ENCODE data around the gene ADAMTSL4. TPM values are rescaled to one million over a fixed set of nuclear protein-coding genes. Genes with fewer than 3 reads are reported as not detected.

The ADAMTSL4 gene
- total RNA-seq, result 1.3 and 1.8 TPM in 2 replicates

DNA sequence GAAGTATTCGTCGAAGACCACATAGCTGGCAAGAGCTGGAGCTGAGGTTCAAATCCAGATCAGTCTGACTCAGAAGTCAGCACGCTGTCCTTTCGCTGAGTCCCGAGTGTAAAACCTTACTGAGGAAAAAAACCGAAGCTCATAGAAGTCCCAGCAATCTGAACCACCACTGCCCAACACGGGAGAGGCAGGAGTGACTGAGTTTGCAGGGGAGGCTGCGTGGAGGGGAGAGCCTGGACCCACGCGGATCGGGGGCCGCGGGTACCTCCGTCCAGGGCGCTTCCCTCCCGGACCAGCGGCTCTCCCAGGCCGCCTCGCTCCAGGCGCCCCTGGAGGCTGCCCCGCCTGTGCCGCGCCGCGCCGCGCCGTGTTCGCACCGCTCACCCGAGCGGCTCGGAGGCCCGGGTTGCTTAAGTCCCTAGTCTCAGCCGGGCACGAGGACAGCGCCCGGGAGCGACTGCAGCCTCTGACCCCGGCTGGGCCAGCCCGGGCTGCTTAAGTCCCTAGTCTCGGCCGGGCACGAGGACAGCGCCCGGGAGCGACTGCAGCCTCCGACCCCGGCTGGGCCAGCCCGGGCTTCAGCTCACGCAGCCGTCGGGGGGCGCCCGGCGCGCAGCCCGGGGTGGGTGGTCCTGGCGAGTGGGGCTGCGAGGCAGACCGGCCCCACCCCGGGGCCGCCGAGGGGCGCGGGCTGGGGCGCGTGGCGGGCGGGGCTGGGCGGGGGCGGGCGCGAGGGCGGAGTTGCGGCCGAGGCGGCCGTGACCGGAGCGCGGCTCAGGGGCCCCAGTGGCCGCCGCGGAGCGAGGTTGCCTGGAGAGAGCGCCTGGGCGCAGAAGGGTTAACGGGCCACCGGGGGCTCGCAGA, at the start of gene ADAMTSL4:
Gene ADAMTSL4 (plus strand): TSS at position 777 of the 864 bp plus-strand sequence. CDS start 2,881 bp downstream, outside the sequence.
- peak within 1 kb of the TSS; percentile 70 for H3K27ac Mint-ChIP-seq
- H3K9me3 Mint-ChIP-seq, result no peaks in the 10 kb centered on the region
- H3K4me3 Mint-ChIP-seq, result peak within 1 kb of the TSS; percentile 78
- H3K4me1 Mint-ChIP-seq, result peaks cover 28% of the 10 kb centered on the region
- H3K27me3 Mint-ChIP-seq, result peaks cover 12% of the 10 kb centered on the region
- peak; percentile 86 for DNase-seq
- intact Hi-C loops (cut with micrococcal nuclease), result no loop called here
- H3K36me3 Mint-ChIP-seq (ENCODE audit: low read depth), result no peaks in the 10 kb centered on the region

GRCh38 chr1:150505431-150505830, 43.8 kb upstream of the ADAMTSL4 start:
- no peak overlapping the region for H3K4me3 Mint-ChIP-seq
- H3K27me3 Mint-ChIP-seq, result no peaks in the 10 kb centered on the region
- H3K4me1 Mint-ChIP-seq, result peaks cover 10% of the 10 kb centered on the region
- DNase-seq, result no peak
- peak overlapping the region; percentile 23 for H3K27ac Mint-ChIP-seq
- peaks cover 42% of the 10 kb centered on the region for H3K36me3 Mint-ChIP-seq (ENCODE audit: low read depth)
- H3K9me3 Mint-ChIP-seq, result no peaks in the 10 kb centered on the region
- intact Hi-C loops (cut with micrococcal nuclease), result no loop called here

GRCh38 chr1:150507912-150508864, 41.0 kb upstream of the ADAMTSL4 start, which contains the start of gene ECM1:
ECM1 (plus strand) TSS chr1:150508109; CDS start chr1:150508210, 101 bp downstream.
- DNase-seq, result no peak
- H3K9me3 Mint-ChIP-seq, result no peaks in the 10 kb centered on the region
- H3K27me3 Mint-ChIP-seq, result no peaks in the 10 kb centered on the region
- H3K36me3 Mint-ChIP-seq (ENCODE audit: low read depth), result peaks cover 40% of the 10 kb centered on the region
- intact Hi-C loops (cut with micrococcal nuclease), result no loop called here
- peaks cover 10% of the 10 kb centered on the region for H3K4me1 Mint-ChIP-seq
- no peak within 1 kb of the TSS for H3K4me3 Mint-ChIP-seq
- peak within 1 kb of the TSS; percentile 68 for H3K27ac Mint-ChIP-seq

- Mint-ChIP-seq H3K4me3 (no peak overlapping the region), H3K9me3 (no peaks in the 10 kb centered on the region), H3K27me3 (no peaks in the 10 kb centered on the region), H3K4me1 (peaks cover 10% of the 10 kb centered on the region), H3K27ac (no peak overlapping the region), H3K36me3 (ENCODE audit: low read depth) (peaks cover 36% of the 10 kb centered on the region)
- no peak for DNase-seq
- intact Hi-C loops (cut with micrococcal nuclease), result no loop called here
Measured at GRCh38 chr1:150508982-150509381, 40.2 kb upstream of the ADAMTSL4 start.

DNA sequence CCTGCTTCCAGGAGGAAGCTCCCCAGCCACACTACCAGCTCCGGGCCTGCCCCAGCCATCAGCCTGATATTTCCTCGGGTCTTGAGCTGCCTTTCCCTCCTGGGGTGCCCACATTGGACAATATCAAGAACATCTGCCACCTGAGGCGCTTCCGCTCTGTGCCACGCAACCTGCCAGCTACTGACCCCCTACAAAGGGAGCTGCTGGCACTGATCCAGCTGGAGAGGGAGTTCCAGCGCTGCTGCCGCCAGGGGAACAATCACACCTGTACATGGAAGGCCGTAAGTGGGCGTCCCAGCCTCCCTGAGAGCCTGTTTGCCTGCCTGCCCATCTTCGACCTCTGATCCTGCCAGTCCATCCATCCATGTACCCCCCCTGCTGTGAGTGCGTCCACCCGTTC, 37.7 kb upstream of the ADAMTSL4 start:
- intact Hi-C loops (cut with micrococcal nuclease), result no loop called here
- Mint-ChIP-seq H3K4me3 (no peak overlapping the region), H3K27me3 (no peaks in the 10 kb centered on the region), H3K4me1 (peaks cover 18% of the 10 kb centered on the region), H3K27ac (no peak overlapping the region), H3K9me3 (no peaks in the 10 kb centered on the region), H3K36me3 (ENCODE audit: low read depth) (peaks cover 21% of the 10 kb centered on the region)
- no peak for DNase-seq

DNA sequence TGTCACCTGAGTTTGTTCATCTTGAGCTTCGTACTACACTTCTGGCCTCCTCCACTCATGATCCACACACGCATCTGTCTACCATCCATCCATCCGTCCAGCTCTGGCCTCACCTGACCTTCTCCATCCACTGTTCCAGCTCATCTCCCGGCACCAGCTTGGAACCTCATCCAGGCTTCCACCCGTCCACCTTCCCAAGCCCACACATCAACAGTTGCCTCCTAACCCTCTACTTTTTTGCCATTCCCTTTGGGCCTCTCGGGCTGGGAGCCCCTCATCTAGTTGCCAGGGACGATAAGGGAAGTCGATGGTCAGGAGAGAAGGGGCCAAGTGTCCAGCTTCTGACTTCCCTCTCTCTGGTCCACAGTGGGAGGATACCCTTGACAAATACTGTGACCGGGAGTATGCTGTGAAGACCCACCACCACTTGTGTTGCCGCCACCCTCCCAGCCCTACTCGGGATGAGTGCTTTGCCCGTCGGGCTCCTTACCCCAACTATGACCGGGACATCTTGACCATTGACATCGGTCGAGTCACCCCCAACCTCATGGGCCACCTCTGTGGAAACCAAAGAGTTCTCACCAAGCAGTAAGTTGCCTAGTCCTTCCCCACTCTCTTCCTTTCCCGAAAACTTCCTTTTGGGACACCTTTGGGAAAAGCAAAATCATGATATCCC, 37.1 kb upstream of the ADAMTSL4 start:
- H3K9me3 Mint-ChIP-seq, result no peaks in the 10 kb centered on the region
- no peak for DNase-seq
- peaks cover 21% of the 10 kb centered on the region for H3K4me1 Mint-ChIP-seq
- intact Hi-C loops (cut with micrococcal nuclease), result no loop called here
- H3K27me3 Mint-ChIP-seq, result no peaks in the 10 kb centered on the region
- no peak overlapping the region for H3K4me3 Mint-ChIP-seq
- peak overlapping the region; percentile 8 for H3K27ac Mint-ChIP-seq
- peaks cover 16% of the 10 kb centered on the region for H3K36me3 Mint-ChIP-seq (ENCODE audit: low read depth)

- intact Hi-C loops (cut with micrococcal nuclease), result no loop called here
Measured at GRCh38 chr1:150512846-150513245, 36.4 kb upstream of the ADAMTSL4 start.

GRCh38 chr1:150513351-150513791, 35.8 kb upstream of the ADAMTSL4 start:
- H3K4me3 Mint-ChIP-seq, result no peak overlapping the region
- no peak overlapping the region for H3K27ac Mint-ChIP-seq
- DNase-seq, result no peak
- H3K27me3 Mint-ChIP-seq, result no peaks in the 10 kb centered on the region
- intact Hi-C loops (cut with micrococcal nuclease), result no loop called here
- H3K4me1 Mint-ChIP-seq, result peaks cover 15% of the 10 kb centered on the region
- peaks cover 12% of the 10 kb centered on the region for H3K36me3 Mint-ChIP-seq (ENCODE audit: low read depth)
- H3K9me3 Mint-ChIP-seq, result no peaks in the 10 kb centered on the region

More at GRCh38 chr1:150512846-150513245, 36.4 kb upstream of the ADAMTSL4 start:
- no peaks in the 10 kb centered on the region for H3K27me3 Mint-ChIP-seq
- peaks cover 17% of the 10 kb centered on the region for H3K4me1 Mint-ChIP-seq
- no peak overlapping the region for H3K27ac Mint-ChIP-seq
- peaks cover 12% of the 10 kb centered on the region for H3K36me3 Mint-ChIP-seq (ENCODE audit: low read depth)
- no peaks in the 10 kb centered on the region for H3K9me3 Mint-ChIP-seq
- no peak overlapping the region for H3K4me3 Mint-ChIP-seq
- no peak for DNase-seq

- H3K9me3 Mint-ChIP-seq, result no peaks in the 10 kb centered on the region
- H3K4me1 Mint-ChIP-seq, result peaks cover 15% of the 10 kb centered on the region
- peaks cover 12% of the 10 kb centered on the region for H3K36me3 Mint-ChIP-seq (ENCODE audit: low read depth)
- H3K27ac Mint-ChIP-seq, result no peak overlapping the region
- no peaks in the 10 kb centered on the region for H3K27me3 Mint-ChIP-seq
- H3K4me3 Mint-ChIP-seq, result peak overlapping the region; percentile 95
- DNase-seq, result no peak
- intact Hi-C loops (cut with micrococcal nuclease), result no loop called here
Measured at GRCh38 chr1:150514260-150514659, 34.9 kb upstream of the ADAMTSL4 start.

GRCh38 chr1:150514913-150515327, 34.3 kb upstream of the ADAMTSL4 start:
- Mint-ChIP-seq H3K9me3 (no peaks in the 10 kb centered on the region), H3K4me1 (peaks cover 15% of the 10 kb centered on the region), H3K4me3 (peak overlapping the region; percentile 95), H3K36me3 (ENCODE audit: low read depth) (peaks cover 12% of the 10 kb centered on the region), H3K27me3 (no peaks in the 10 kb centered on the region), H3K27ac (peak overlapping the region; percentile 83)
- DNase-seq, result no peak
- intact Hi-C loops (cut with micrococcal nuclease), result loop anchor here (1.0 to 5.0 kb wide), 2 partner anchors 28 to 193 kb away; partner anchors contain the start of genes PRPF3 and TARS2

- Mint-ChIP-seq H3K36me3 (ENCODE audit: low read depth) (peaks cover 9% of the 10 kb centered on the region), H3K4me3 (peak within 1 kb of the TSS; percentile 95), H3K9me3 (no peaks in the 10 kb centered on the region), H3K27me3 (peaks cover 2% of the 10 kb centered on the region), H3K4me1 (peaks cover 11% of the 10 kb centered on the region), H3K27ac (peak within 1 kb of the TSS; percentile 83)
- peak; percentile 98 for DNase-seq
- intact Hi-C loops (cut with micrococcal nuclease), result loop anchor here (1.0 to 5.0 kb wide), 3 partner anchors 28 to 260 kb away; partner anchors contain the start of genes PRPF3 and TARS2
Measured at GRCh38 chr1:150515328-150516049, 33.7 kb upstream of the ADAMTSL4 start, which contains the start of gene FALEC. FALEC (plus strand) TSS chr1:150515752.

- Mint-ChIP-seq H3K4me1 (peaks cover 12% of the 10 kb centered on the region), H3K9me3 (no peaks in the 10 kb centered on the region), H3K36me3 (ENCODE audit: low read depth) (peaks cover 9% of the 10 kb centered on the region), H3K27me3 (peaks cover 2% of the 10 kb centered on the region), H3K27ac (peak overlapping the region; percentile 83), H3K4me3 (peak overlapping the region; percentile 95)
- peak; percentile 73 for DNase-seq
- intact Hi-C loops (cut with micrococcal nuclease), result loop anchor here (1.0 to 5.0 kb wide), 2 partner anchors 194 to 261 kb away; partner anchors contain the start of gene PRPF3
Measured at GRCh38 chr1:150516050-150516591, 33.1 kb upstream of the ADAMTSL4 start.
